HG03175 (cell line): Measurements from ENCODE around the gene VPS11.
A peak's percentile ranks its signal among the peaks of the same experiment; 100 is the strongest.
"Not testable (repeated sequence)": the region's sequence is repeated elsewhere in the genome, so short reads cannot be mapped to it uniquely, and the experiment has no call there.

ENCODE experiments used
- ATAC-seq: cut with Tn5 transposase; IDR thresholded peaks from one replicate; pipeline ENCODE4 v1.9.1; 2021; ENCODE audit warnings: mild to moderate bottlenecking, moderate library complexity; ENCODE audit not compliant: unreplicated experiment

VPS11 gene

GRCh38 chr11:119101759-119102423, 34.3 kb downstream of the VPS11 start, which contains the start of gene DPAGT1:
DPAGT1 (minus strand) TSS chr11:119101853; CDS start chr11:119101655, 198 bp downstream.
- ATAC-seq, result peak; percentile 79

- ATAC-seq, result not testable (repeated sequence)
Observed at GRCh38 chr11:119103161-119103664, 35.6 kb downstream of the VPS11 start.

- no peak for ATAC-seq
Observed at GRCh38 chr11:119103793-119104192, 36.2 kb downstream of the VPS11 start.

- ATAC-seq, result peak; percentile 75
Observed at GRCh38 chr11:119106564-119107537, 39.2 kb downstream of the VPS11 start, which contains the start of gene C2CD2L. C2CD2L (plus strand) TSS chr11:119107344; CDS start chr11:119107742, 398 bp downstream.

GRCh38 chr11:119107538-119108145, 40.0 kb downstream of the VPS11 start:
- ATAC-seq, result peak; percentile 14

GRCh38 chr11:119108146-119108856, 40.7 kb downstream of the VPS11 start:
- ATAC-seq, result no peak

- no peak for ATAC-seq
Observed at GRCh38 chr11:119108857-119109221, 41.2 kb downstream of the VPS11 start.

- ATAC-seq, result no peak
Observed at GRCh38 chr11:119109843-119110242, 42.2 kb downstream of the VPS11 start.

- no peak for ATAC-seq
Observed at GRCh38 chr11:119110439-119110838, 42.8 kb downstream of the VPS11 start.

GRCh38 chr11:119111361-119111925, 43.8 kb downstream of the VPS11 start:
- no peak for ATAC-seq

- no peak for ATAC-seq
Observed at GRCh38 chr11:119112314-119113020, 44.8 kb downstream of the VPS11 start.

- ATAC-seq, result no peak
Observed at GRCh38 chr11:119113716-119114115, 46.1 kb downstream of the VPS11 start.

- ATAC-seq, result no peak
Observed at GRCh38 chr11:119114351-119114750, 46.7 kb downstream of the VPS11 start.

- ATAC-seq, result no peak
Observed at GRCh38 chr11:119115484-119116234, 48.0 kb downstream of the VPS11 start.

GRCh38 chr11:119116235-119116594, 48.6 kb downstream of the VPS11 start:
- ATAC-seq, result no peak

- no peak for ATAC-seq
Observed at GRCh38 chr11:119116601-119117000, 49.0 kb downstream of the VPS11 start.

- no peak for ATAC-seq
Observed at GRCh38 chr11:119117004-119117706, 49.5 kb downstream of the VPS11 start.

GRCh38 chr11:119118227-119118626, 50.6 kb downstream of the VPS11 start:
- ATAC-seq, result no peak
